WERI-Rb-1 (cell line): Measurements from ENCODE around the gene SPEN.

Source experiments
- DNase-seq: peaks from one replicate; pipeline ENCODE4 v3.0.0-alpha.2; 2020
- H3K27ac ChIP-seq: fragments of 250-450 bp; sonication (Bioruptor Pico); 2 replicates; pipeline ENCODE4 v1.5.1; 2020; ENCODE audit warnings: mild to moderate bottlenecking, moderate library complexity
- H3K27me3 ChIP-seq: fragments of 250-450 bp; sonication (Bioruptor Pico); 2 replicates; pipeline ENCODE4 v1.5.1; 2021; ENCODE audit warnings: mild to moderate bottlenecking, low read depth, moderate library complexity; ENCODE audit not compliant: insufficient read depth, severe bottlenecking
- H3K36me3 ChIP-seq: fragments of 250-450 bp; sonication (Bioruptor Pico); 2 replicates; pipeline ENCODE4 v1.5.1; 2020; ENCODE audit warnings: mild to moderate bottlenecking, moderate library complexity
- H3K4me3 ChIP-seq: 2 replicates; pipeline ENCODE4 v1.5.1; 2011; ENCODE audit warnings: low read depth, mild to moderate bottlenecking, control low read depth, low read length
- H3K9me3 ChIP-seq: fragments of 250-450 bp; sonication (Bioruptor Pico); 2 replicates; pipeline ENCODE4 v1.5.1; 2021; ENCODE audit warnings: mild to moderate bottlenecking, moderate library complexity; ENCODE audit not compliant: severe bottlenecking
- TF ChIP-seq, protein P1 (sequence below): IDR thresholded peaks from 2 replicates; pipeline ENCODE4 v1.5.1; 2011; ENCODE audit warnings: low read depth, mild to moderate bottlenecking, control low read depth, inconsistent platforms, low read length

SPEN gene, protein sequence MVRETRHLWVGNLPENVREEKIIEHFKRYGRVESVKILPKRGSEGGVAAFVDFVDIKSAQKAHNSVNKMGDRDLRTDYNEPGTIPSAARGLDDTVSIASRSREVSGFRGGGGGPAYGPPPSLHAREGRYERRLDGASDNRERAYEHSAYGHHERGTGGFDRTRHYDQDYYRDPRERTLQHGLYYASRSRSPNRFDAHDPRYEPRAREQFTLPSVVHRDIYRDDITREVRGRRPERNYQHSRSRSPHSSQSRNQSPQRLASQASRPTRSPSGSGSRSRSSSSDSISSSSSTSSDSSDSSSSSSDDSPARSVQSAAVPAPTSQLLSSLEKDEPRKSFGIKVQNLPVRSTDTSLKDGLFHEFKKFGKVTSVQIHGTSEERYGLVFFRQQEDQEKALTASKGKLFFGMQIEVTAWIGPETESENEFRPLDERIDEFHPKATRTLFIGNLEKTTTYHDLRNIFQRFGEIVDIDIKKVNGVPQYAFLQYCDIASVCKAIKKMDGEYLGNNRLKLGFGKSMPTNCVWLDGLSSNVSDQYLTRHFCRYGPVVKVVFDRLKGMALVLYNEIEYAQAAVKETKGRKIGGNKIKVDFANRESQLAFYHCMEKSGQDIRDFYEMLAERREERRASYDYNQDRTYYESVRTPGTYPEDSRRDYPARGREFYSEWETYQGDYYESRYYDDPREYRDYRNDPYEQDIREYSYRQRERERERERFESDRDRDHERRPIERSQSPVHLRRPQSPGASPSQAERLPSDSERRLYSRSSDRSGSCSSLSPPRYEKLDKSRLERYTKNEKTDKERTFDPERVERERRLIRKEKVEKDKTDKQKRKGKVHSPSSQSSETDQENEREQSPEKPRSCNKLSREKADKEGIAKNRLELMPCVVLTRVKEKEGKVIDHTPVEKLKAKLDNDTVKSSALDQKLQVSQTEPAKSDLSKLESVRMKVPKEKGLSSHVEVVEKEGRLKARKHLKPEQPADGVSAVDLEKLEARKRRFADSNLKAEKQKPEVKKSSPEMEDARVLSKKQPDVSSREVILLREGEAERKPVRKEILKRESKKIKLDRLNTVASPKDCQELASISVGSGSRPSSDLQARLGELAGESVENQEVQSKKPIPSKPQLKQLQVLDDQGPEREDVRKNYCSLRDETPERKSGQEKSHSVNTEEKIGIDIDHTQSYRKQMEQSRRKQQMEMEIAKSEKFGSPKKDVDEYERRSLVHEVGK (N-terminal part only)

DNA sequence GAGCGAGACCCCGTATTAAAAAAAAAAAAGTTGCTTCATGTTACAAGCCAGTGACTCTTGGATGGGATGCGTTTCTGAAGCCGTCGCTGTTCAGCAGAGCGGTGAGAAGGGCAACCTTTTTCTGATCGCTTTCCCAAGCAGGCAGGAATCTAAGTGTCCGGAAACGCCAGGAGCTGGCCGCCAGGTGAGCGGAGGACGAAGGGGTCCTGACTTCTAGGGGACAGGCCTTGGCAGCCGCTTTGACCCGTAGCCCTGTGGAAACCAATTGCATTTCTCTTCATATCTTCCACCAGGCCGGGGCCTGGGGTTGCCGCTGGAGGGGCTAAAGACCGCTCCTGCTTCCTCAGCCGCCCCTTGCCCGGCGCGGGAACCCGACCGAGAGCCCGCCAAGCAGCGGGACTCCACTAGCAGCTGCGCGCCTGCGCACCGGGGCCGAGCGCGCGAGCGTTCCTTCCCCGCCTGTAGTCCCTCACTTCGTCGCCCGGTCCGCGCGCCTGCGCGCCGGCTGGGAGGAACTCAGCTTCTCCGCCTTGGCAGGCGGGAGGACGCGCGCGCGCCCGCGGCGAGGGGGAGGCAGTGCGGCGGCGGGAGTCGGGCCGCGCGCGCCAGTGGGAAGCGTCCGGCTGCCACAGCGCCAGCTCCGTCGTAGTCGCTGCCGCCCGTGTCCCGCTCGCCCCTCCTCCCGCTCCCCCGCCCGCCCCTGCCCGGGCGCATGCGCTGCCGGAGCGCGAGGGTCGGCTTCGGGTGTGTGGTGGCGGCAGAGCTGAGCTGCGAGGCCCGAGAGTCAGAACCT, at the start of gene SPEN:
Gene SPEN (plus strand): TSS at position 608 of the 793 bp plus-strand sequence. CDS start 361 bp downstream, outside the sequence.
- Histone ChIP-seq H3K9me3 (no peaks in the 10 kb centered on the region), H3K27ac (peak within 1 kb of the TSS; percentile 96), H3K36me3 (no peaks in the 10 kb centered on the region), H3K27me3 (no peaks in the 10 kb centered on the region), H3K4me3 (peak within 1 kb of the TSS; percentile 82)
- peak; percentile 99 for DNase-seq
- TF ChIP-seq, protein P1, sequence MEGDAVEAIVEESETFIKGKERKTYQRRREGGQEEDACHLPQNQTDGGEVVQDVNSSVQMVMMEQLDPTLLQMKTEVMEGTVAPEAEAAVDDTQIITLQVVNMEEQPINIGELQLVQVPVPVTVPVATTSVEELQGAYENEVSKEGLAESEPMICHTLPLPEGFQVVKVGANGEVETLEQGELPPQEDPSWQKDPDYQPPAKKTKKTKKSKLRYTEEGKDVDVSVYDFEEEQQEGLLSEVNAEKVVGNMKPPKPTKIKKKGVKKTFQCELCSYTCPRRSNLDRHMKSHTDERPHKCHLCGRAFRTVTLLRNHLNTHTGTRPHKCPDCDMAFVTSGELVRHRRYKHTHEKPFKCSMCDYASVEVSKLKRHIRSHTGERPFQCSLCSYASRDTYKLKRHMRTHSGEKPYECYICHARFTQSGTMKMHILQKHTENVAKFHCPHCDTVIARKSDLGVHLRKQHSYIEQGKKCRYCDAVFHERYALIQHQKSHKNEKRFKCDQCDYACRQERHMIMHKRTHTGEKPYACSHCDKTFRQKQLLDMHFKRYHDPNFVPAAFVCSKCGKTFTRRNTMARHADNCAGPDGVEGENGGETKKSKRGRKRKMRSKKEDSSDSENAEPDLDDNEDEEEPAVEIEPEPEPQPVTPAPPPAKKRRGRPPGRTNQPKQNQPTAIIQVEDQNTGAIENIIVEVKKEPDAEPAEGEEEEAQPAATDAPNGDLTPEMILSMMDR, result no peak

DNA sequence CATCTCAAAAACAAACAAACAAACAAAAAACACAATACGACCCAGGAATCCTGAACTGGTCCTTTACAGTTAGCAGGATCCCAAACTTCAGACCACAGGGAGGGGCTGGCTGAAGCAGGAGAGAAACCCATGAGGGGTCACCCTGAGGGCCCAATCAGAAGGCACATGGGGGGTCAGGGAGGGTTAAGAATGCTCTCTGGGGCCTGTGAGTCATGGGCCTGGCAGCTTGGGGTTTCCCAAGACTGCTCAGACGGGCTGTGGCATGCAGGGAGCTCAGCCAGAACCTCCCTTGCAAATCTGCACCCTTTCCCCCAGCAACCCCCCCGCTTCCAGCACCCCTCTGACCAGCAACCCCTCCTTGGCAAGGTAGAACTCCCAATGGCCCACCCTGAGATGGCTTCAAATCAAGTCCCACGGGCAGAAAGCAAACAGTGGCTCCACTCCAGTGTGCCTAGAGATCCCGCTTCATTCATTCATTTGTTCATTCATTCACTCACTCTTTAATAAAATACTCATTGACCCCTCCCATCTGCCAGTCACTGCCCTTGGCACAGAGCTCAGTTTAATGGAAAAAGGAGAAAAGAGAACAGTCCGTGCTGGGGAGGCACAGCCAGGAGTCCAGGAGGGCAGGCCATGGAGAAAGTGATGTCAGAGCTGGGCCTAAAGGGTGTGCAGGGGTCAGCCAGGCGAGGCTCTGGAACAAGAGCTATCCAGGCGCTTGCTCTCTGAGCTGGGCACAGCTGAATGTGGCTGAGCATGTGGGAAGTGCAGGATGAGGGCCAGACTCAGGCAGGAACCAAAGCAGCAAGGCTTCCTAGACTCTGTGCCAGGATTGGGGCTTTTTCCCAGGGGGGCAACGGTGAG, 48.3 kb upstream of the SPEN start:
- DNase-seq, result no peak
- Histone ChIP-seq H3K4me3 (no peak overlapping the region), H3K27ac (no peak overlapping the region), H3K27me3 (no peaks in the 10 kb centered on the region), H3K36me3 (no peaks in the 10 kb centered on the region), H3K9me3 (no peaks in the 10 kb centered on the region)
- TF ChIP-seq, protein P1, result no peak

GRCh38 chr1:15799928-15800835, 47.3 kb upstream of the SPEN start:
- TF ChIP-seq, protein P1, result no peak
- Histone ChIP-seq H3K36me3 (no peaks in the 10 kb centered on the region), H3K4me3 (no peak overlapping the region), H3K27ac (no peak overlapping the region), H3K27me3 (no peaks in the 10 kb centered on the region), H3K9me3 (no peaks in the 10 kb centered on the region)
- DNase-seq, result no peak

DNA sequence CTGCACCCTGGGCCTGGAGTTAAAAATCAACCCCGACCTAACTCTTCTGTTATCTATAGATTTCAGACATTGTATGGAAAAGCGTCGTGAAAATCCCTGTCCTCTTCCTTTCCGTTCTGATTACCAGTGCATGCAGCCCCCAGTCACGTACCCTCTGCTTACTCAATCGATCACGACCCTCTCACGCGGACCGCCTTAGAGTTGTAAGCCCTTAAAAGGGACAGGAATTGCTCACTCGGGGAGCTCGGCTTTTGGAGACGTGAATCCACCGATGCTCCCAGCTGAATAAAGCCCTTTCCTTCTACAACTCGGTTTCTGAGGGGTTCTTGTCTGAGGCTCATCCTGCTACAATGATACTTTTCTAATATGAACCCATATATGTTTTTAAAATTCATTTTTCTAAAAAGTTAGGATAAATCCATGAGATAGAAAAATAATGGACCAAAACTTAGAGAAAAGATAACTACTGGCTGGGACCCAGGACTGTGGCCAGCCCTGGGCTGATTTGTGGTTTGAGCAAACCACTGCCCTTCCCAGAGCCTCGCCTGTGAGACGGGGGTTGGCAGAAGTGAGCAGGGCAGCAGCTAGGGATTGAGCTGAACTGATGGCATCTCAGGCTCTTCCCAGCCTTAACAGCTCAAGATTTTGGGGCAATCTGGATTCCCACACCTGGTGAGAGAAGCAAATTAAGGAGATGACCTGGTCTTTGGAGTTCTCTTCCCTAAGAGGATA, 45.1 kb upstream of the SPEN start:
- Histone ChIP-seq H3K9me3 (no peaks in the 10 kb centered on the region), H3K4me3 (no peak overlapping the region), H3K27ac (no peak overlapping the region), H3K27me3 (no peaks in the 10 kb centered on the region), H3K36me3 (no peaks in the 10 kb centered on the region)
- no peak for DNase-seq
- TF ChIP-seq, protein P1, result no peak
